IPS-NIHi7 (cell line): Measurements from ENCODE around the gene DEPDC1B.
A peak's percentile ranks its signal among the peaks of the same experiment; 100 is the strongest.
"Not testable (repeated sequence)": the region's sequence is repeated elsewhere in the genome, so short reads cannot be mapped to it uniquely, and the experiment has no call there.

ENCODE experiments used
- DNase-seq: peaks from one replicate; pipeline ENCODE4 v3.0.0; 2012; ENCODE audit warnings: mixed read lengths; ENCODE audit errors: extremely low spot score

Gene DEPDC1B, protein sequence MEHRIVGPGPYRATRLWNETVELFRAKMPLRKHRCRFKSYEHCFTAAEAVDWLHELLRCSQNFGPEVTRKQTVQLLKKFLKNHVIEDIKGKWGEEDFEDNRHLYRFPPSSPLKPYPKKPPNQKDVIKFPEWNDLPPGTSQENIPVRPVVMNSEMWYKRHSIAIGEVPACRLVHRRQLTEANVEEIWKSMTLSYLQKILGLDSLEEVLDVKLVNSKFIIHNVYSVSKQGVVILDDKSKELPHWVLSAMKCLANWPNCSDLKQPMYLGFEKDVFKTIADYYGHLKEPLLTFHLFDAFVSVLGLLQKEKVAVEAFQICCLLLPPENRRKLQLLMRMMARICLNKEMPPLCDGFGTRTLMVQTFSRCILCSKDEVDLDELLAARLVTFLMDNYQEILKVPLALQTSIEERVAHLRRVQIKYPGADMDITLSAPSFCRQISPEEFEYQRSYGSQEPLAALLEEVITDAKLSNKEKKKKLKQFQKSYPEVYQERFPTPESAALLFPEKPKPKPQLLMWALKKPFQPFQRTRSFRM

DNA sequence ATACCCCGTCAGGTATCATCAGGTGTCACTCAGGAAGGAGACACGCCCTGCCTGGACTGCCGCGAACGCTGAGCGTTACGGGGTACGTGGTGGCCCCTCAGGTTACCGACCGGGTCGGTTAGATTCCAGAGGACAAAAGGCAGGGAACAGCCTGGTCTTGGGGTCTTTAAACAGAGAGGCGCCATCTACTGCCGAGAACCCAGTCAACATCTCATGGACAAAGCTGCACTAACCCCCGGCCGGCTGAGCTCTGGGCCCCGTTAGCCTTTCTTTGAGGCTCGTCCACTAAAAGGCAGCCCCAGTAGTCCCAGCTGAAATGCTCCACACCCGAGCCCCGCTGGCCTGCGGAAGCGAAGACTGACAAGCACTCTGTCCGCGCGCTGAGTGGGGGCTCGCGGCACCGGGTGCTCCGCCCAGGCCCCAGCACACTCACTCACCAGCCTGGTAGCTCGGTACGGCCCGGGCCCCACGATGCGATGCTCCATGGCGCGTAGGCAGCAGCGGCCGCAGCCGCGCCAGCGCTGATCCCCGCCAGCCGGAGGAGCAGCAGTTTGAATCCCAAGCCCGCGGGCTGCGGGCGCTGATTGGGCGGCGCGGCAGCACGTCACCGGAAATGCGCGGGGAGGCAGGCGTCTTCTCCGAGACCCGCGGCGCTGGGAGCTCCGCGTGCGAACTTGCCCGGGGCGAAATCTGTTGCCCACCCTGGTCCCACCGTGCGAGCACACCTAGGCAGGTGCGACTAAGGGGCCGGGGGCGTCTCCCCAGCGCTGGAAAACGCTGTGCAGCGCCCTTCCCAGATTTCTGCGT is at the start of gene DEPDC1B:
TSS of gene DEPDC1B (minus strand) at position 558 of the 807 bp plus-strand sequence. CDS start at position 485, 73 bp downstream.
- DNase-seq: peak; percentile 93

DNA sequence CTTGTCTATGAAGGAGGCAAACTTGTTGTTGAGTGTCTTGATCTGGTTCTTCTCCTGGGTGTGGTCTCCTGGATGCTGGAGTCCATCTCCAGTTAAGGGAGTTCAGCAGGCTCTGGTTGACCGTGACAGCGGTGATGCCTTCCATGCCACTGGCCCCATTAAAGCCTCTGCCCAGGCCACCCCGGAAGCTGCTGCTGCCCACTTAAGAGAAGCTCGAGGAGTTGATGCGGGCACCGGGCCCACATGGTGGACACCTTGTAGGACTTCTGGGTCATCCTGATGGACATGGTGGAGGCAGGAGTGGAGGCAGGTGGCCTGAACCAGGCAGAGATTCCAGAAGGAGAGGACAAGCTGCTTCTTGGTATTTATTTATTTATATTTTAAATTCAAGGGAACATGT is 44.7 kb upstream of the DEPDC1B start:
- no peak for DNase-seq

DNA sequence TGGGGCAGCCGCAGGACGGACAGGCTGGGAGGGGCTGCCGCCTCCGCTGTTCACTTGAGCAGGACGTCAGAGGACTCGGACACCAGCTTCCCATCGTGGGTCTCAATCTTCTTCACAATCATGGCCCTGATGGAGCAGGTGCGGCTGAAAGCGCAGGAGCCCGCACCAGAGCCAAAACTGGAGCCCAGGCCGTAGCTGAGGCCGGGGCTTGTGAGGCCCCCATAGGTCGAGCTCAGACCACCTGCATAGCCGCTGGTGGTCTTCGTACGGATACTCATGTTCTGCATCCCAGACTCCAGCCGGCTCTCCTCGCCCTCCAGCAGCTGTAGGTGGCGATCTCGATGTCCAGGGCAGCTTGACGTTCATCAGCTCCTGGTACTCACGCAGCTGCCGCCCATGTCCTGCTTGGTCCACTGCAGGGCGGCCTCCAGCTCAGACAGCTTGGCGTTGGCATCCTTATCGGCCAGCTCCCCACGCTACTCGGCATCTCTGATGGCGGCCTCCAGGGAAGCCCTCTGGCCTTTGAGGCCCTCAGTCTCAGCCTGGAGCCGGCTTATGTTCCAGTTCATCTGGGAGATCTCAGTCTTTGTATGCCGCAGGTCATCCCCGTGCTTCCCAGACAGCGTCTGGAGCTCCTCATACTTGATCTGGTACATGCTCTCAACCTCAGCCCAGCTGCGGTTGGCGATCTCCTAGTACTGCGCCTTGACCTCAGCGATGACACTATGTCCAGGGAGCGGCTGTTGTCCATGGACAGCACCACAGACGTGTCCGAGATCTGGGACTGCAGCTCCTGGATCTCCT is 43.7 kb upstream of the DEPDC1B start:
- no peak for DNase-seq

DNA sequence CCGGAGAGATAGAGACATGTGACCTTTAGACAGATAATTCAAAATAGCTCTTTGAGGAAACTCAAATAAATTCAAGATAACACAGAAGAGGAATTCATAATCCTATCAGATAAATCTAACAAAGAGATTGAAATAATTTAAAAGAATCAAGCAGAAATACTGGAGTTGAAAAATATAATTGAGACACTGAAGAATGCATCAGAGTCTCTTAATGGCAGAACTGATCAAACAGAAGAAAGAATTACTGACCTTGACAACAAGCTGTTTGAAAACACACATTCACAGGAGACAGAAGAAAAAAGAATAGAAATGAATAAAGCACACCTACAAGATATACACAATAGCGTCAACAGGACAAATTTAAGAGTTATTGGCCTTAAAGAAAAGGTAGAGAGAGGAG is 40.4 kb upstream of the DEPDC1B start:
- DNase-seq: no peak

DNA sequence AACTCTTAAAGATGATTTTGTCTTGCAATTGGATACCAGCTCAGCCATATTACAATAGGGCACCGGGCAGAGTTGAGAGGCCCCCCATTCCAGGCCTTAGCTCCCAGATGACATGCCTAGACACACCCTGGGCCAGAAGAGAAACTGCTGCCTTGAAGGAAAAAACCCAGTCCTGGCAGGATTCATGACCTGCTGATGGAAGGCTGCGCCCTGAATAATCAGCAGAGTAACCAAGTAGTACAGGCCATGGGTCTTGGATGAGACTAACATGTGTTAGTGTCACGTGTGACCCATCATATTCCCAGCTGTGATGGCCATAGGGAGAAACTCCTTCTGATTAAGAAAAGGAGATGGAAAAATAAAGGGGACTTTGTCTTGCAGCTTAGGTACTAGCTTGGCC is 39.0 kb upstream of the DEPDC1B start:
- no peak for DNase-seq

DNA sequence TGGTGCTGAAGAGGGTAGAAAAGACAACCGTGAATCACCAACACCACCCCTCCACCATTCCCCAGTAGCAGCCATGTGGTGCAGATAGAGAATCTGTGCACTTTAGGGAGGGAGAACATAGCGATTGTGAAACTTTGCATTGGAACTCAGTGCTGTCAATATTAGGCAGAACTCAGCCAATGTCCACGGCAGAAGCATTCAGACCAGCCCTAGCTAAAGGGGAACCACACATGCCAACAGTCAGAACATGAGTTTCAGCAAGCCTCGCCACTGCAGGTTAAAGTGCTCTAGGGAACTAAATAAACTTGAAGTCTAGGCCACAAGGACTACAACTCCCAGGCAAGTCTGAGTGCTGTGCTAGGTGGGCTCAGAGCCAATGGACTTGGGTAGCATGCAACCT is 38.5 kb upstream of the DEPDC1B start:
- no peak for DNase-seq

DNA sequence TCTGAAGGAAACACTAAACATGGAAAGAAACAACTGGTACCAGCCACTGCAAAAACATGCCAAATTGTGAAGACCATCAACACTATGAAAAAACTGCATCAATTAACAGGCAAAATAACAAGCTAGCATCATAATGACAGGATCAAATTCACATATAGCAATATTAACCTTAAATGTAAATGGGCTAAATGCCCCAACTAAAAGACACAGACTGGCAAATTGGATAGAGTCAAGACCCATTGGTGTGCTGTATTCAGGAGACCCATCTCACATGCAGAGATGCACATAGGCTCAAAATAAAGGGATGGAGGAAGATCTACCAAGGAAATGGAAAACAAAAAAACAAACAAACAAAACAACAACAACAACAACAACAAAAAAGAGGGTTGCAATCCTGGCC is 30.9 kb upstream of the DEPDC1B start:
- not testable (repeated sequence) for DNase-seq

DNA sequence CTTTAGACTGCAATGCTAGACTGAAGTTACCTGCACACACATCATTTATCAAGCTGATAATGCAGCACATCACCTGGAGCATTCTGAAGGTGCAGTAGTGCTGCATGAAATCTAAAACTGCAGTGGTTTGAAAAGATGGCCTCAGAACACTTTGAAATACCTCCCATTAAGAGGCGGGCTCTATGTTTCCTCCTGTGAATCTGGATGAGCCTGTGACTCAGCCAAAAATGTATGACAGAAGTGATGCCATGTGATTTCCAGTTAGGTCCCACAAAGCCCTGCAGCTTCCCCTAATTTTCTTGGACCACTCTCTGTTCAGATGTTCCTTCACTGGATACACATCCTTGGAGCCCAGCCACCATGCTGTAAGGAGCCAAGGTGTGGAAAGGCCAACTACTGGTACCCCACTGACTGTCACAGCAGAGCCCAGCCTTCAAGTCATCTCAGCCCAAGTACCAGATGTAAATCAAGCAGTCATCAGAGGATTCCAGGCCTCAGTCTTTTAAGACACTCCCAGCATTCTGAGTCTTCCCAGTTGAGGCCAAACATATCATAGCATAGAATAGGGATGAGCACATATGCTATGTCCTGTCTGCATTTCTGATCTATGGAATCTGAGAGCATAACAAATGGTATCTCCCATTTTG is 27.2 kb upstream of the DEPDC1B start:
- no peak for DNase-seq

DNA sequence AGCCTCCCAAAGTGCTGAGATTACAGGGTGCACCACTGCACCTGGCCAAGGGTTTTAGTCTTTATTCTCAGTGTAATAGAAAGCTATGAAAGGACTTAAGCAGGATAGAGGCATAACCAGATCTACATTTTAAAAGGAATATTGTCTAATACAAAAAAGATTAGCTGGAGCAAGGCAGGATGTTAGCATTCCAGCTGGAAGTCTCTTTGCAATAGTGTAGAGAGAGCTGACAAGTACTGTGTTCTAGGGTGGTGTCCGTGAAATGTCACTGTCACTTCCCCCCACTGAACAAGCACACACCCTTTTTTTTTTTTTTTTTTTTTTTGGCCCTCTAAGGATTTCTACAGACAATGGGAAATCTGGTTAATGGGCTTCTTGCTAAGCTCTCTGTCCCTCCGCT is 24.2 kb upstream of the DEPDC1B start:
- no peak for DNase-seq

DNA sequence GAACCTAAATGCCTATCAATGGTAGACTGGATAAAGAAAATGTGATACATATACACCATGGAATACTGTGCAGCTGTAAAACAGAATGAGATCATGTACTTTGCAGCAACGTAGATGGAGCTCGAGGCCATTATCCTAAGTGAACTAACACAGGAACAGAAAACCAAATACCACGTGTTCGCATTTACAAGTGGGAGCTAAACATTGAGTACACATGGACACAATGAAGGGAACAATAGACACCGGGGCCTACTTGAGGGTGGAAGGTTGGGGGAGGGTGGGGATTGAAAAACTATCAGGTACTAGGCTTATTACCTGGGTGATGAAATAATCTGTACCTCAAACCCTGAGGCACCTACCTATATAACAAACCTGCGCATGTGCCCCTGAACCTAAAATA is 22.4 kb upstream of the DEPDC1B start:
- DNase-seq: no peak

DNA sequence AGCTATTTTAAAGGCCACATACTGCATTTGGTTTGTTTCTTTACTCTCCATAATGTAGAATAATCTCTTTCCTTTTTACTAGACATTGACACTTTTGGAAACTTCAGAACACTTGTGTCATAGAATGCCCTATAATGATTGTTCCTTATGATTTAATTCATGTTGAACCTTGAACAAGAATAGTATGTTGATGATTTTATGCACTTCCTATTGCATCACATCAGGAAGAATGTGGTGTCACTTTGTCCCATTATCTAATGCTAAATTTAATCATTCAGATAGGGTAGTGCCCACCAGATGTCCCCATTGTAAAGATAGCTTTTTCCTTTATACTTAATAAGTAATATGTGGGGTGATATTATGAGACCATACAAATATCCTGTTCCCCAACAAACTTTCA is 19.4 kb upstream of the DEPDC1B start:
- DNase-seq: no peak

DNA sequence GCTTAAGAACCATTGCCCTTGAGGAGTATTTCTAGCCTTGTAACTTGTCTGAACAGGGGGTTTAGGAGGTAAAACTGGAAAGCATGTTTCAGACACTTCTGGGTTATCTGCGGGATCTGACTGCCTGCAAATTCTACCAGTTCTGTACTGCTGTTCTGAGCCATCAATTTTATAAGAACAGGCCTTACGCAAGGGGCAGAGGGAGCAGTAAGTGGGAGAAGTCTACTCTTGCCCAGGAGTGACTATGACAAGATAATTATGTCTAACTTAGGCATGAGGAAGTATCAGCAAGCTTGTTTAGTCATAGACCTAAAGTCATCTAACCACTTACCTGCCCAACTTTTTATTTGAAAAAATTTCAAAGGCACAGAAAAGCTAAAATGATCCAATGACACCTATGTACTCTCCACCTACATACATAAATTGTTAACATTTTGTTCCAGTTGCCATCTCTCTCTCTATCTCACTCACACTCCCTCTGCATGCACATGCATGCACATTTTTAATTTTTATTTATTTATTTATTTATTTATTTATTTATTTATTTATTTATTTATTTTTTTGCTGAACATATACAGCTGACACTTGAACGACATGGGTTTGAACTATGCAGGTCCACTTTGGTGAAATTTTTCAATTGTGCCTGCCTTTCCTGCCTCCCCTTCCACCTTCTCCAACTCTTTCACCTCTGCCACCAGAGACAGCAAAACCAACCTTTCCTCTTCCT is 18.4 kb upstream of the DEPDC1B start:
- no peak for DNase-seq

DNA sequence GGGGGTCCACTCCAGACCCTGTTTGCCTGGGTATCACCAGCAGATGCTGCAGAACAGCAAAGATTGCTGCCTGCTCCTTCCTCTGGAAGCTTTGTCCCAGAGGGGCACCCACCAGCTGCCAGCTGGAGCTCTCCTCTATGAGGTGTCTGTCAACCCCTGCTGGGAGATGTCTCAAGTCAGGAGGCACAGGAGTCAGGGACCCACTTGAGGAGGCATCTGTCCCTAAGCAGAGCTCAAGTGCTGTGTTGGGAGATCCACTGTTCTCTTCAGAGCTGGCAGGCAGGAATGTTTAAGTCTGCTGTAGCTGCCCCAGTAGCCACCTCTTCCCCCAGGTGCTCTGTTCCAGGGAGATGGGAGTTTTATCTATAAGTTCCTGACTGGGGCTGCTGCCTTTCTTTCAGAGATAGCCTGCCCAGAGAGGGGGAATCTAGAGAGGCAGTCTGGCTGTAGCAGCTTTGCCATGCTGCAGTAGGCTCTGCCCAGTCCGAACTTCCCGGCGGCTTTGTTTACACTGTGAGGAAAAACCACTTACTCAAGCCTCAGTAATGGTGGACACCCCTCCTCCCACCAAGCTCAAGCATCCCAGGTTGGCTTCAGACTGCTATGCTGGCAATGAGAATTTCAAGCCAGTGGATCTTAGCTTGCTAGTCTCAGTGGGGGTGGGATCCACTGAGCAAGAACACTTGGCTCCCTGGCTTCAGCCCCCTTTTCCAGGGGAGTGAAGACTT is 15.4 kb upstream of the DEPDC1B start:
- DNase-seq: not testable (repeated sequence)

DNA sequence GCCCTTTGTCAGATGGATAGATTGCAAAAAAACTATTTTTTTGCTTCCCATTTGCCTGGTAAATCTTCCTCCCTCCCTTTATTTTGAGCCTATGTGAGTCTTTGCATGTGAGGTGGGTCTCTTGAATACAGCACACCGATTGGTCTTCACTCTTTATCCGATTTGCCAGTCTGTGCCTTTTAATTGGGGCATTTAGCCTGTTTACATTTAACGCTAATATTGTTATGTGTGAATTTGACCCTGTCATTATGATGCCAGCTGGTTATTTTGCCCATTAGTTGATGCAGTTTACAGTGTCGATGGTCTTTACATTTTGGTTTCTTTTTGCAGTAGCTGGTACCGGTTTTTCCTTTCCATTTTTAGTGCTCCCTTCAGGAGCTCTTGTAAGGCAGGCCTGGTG is 13.0 kb upstream of the DEPDC1B start:
- DNase-seq: no peak

DNA sequence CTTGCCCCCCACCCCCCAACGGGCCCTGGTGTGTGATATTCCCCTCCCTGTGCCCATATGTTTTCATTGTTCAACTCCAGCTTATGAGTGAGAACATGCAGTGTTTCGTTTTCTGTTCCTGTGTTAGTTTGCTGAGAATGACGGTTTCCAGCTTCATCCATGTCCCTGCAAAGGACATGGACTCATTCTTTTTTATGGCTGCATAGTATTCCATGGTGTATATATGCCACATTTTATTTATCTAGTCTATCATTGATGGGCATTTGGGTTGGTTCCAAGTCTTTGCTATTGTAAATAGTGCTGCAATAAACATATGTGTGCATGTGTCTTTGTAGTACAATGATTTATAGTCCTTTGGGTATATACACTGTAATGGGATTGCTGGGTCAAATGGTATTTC is 11.9 kb upstream of the DEPDC1B start:
- not testable (repeated sequence) for DNase-seq

DNA sequence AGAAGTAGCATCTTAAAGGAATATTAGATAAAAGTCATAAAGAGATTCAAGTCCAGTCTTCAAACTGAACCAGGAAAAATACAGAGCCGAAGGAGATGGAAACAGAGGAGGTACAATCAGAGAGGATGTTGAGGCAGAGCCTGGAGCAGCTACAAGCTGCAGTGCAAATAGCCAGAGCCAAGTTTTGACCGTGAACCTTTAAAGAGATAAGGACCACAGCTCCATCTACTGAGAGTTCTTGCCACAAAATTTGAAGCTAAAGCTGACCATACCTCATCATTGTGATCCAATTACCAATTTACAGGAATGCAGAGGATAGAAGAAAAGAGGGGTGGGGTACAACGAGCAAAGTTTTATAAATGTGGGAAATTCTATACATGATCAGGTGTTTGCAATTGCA is 10.4 kb upstream of the DEPDC1B start:
- no peak for DNase-seq

DNA sequence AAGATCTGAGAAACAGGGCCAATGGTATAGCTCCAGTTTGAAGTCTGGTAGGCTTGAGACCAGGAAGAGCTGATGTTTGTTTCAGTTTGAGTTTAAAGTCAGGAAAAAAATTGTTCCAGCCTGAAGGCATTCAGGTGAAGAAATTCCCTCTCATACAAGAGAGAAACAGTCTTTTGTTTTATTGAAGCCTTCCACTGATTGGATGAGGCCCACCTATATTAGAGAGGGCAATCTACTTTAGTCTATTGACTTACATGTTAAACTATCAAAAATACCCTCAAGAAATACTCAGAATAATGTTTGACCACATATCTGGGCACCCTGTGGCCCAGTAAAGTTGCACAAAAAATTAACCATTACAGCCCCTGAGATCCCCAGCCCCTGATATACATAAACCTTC is 5.2 kb upstream of the DEPDC1B start:
- no peak for DNase-seq

DNA sequence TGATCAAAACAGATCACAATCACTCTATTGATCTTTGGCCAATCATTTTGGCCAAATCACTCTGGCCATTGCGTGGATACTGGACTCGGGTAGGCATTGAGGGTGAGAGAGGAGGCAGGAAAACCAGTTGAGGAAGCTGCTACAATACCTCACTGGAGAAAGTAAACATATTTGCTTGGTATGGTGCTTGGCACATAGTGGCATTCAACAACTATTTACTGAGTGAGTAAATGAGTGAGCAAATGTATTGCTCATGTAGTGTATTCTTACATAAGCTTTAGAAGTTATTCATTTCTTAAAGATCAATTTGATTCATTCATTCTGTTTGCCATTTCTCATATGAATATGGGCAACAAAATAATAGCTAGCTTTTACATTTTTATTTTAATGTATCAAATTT is 4.0 kb upstream of the DEPDC1B start:
- DNase-seq: no peak

DNA sequence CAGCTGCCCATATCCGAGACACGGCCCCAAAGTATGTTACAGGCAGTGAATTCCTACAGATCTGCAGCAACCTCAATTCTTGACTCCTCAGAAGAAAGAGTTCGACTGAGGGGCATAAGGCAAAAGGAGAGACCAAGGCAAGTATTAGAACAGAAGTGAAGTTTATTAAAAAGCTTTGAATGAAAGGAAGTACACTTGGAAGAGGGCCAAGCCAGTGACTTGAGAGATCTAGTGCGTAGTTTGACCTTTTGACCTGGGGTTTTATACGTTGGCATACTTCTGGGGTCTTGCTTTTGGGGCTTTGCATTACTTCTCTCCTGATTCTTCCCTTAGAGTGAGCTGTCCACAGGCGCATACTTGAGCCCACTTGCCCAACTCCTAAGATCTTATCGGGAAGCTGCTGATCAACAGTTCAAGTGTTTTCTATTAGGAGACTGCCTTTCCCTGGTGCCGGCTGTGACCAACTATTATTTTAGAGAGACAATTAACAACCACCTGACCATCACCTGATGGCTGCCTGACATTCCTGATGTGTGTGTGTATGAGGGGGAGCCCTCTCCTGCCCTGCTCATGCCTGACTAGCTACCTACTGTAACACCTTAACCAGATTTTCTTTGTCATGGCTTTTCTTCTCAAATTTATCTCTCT is 1.5 kb upstream of the DEPDC1B start:
- DNase-seq: no peak

DNA sequence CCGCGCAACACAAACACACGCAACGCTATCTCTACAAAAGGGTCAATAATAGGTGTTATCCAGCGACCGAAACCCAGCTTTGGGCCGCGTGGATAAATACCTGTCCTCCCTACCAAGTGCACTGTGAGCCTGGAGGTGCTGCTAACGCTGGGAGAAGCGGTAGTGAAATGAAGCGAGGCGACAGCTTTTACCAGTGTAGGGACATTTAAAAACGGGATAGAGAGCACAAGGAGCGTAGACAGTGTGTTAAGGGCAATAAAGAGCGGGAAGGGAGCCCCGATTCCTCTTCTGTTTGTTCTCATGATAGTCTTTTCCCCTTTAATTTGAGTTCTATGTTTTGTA is 421 bp upstream of the DEPDC1B start:
- DNase-seq: no peak
